Nephron (organoid): ENCODE results near the gene CDH4.

Source experiments
- H3K27ac Mint-ChIP-seq, 3 experiments: 2 replicates each; pipeline ENCODE4 v1.8.0; 2020; ENCODE audit warnings: mixed read lengths in 3 of 3, mild to moderate bottlenecking in 2 of 3, moderate library complexity in 1 of 3
- H3K27me3 Mint-ChIP-seq: 2 replicates; pipeline ENCODE4 v1.8.0; 2021; ENCODE audit warnings: low read depth, mild to moderate bottlenecking, moderate library complexity, mixed read lengths
- H3K36me3 Mint-ChIP-seq: 2 replicates; pipeline ENCODE4 v1.8.0; 2020; ENCODE audit warnings: low read depth, mixed read lengths
- H3K4me1 Mint-ChIP-seq: 2 replicates; pipeline ENCODE4 v1.8.0; 2020; ENCODE audit warnings: mixed read lengths
- H3K4me3 Mint-ChIP-seq, 3 experiments: 2 replicates each; pipeline ENCODE4 v1.8.0; 2020; ENCODE audit warnings: mild to moderate bottlenecking in 3 of 3, mixed read lengths in 3 of 3, moderate library complexity in 2 of 3
- H3K9me3 Mint-ChIP-seq: 2 replicates; pipeline ENCODE4 v1.8.0; 2020; ENCODE audit warnings: mixed read lengths
- CTCF ChIP-seq, 3 experiments: fragments of 200-600 bp; sonication (generic); IDR thresholded peaks; one replicate each; pipeline ENCODE4 v1.5.0; 2021; ENCODE audit warnings: antibody characterized with exemption in 3 of 3; ENCODE audit not compliant: unreplicated experiment in 3 of 3

The CDH4 gene

GRCh38 chr20:61523145-61523544, 271.1 kb downstream of the CDH4 start:
- H3K9me3 Mint-ChIP-seq: no peaks in the 10 kb centered on the region
- no peaks in the 10 kb centered on the region for H3K36me3 Mint-ChIP-seq
- H3K4me1 Mint-ChIP-seq: no peaks in the 10 kb centered on the region
- no peak overlapping the region for H3K27ac Mint-ChIP-seq
- peaks cover 33% of the 10 kb centered on the region for H3K27me3 Mint-ChIP-seq
- H3K4me3 Mint-ChIP-seq: no peak overlapping the region
- TF ChIP-seq CTCF (IDR thresholded peaks at IDR 0.05; ENCODE audit: unreplicated experiment in 3 of 3): no peak

GRCh38 chr20:61524951-61525666, 273.0 kb downstream of the CDH4 start:
- Mint-ChIP-seq H3K27me3 (peaks cover 26% of the 10 kb centered on the region), H3K4me1 (no peaks in the 10 kb centered on the region), H3K9me3 (no peaks in the 10 kb centered on the region), H3K4me3 (no peak overlapping the region), H3K27ac (no peak overlapping the region), H3K36me3 (no peaks in the 10 kb centered on the region)
- TF ChIP-seq CTCF (IDR thresholded peaks at IDR 0.05; ENCODE audit: unreplicated experiment in 3 of 3): no peak

GRCh38 chr20:61525781-61526431, 273.8 kb downstream of the CDH4 start:
- TF ChIP-seq CTCF (IDR thresholded peaks at IDR 0.05; ENCODE audit: unreplicated experiment in 3 of 3): no peak
- Mint-ChIP-seq H3K27ac (no peak overlapping the region), H3K4me3 (no peak overlapping the region), H3K27me3 (peaks cover 33% of the 10 kb centered on the region), H3K9me3 (no peaks in the 10 kb centered on the region), H3K4me1 (no peaks in the 10 kb centered on the region), H3K36me3 (no peaks in the 10 kb centered on the region)

- peaks cover 27% of the 10 kb centered on the region for H3K27me3 Mint-ChIP-seq
- H3K9me3 Mint-ChIP-seq: no peaks in the 10 kb centered on the region
- H3K27ac Mint-ChIP-seq: no peak overlapping the region
- H3K4me3 Mint-ChIP-seq: no peak overlapping the region
- H3K4me1 Mint-ChIP-seq: no peaks in the 10 kb centered on the region
- no peaks in the 10 kb centered on the region for H3K36me3 Mint-ChIP-seq
- TF ChIP-seq CTCF (IDR thresholded peaks at IDR 0.05; ENCODE audit: unreplicated experiment in 3 of 3): no peak
Measured at GRCh38 chr20:61526907-61527306, 274.8 kb downstream of the CDH4 start.

GRCh38 chr20:61527626-61528025, 275.6 kb downstream of the CDH4 start:
- Mint-ChIP-seq H3K4me3 (no peak overlapping the region), H3K9me3 (no peaks in the 10 kb centered on the region), H3K27me3 (peaks cover 27% of the 10 kb centered on the region), H3K36me3 (no peaks in the 10 kb centered on the region), H3K27ac (no peak overlapping the region), H3K4me1 (no peaks in the 10 kb centered on the region)
- TF ChIP-seq CTCF (IDR thresholded peaks at IDR 0.05; ENCODE audit: unreplicated experiment in 3 of 3): no peak

GRCh38 chr20:61528591-61528990, 276.5 kb downstream of the CDH4 start:
- Mint-ChIP-seq H3K27me3 (peaks cover 22% of the 10 kb centered on the region), H3K9me3 (no peaks in the 10 kb centered on the region), H3K4me3 (no peak overlapping the region), H3K27ac (no peak overlapping the region), H3K36me3 (no peaks in the 10 kb centered on the region), H3K4me1 (no peaks in the 10 kb centered on the region)
- TF ChIP-seq CTCF (IDR thresholded peaks at IDR 0.05; ENCODE audit: unreplicated experiment in 3 of 3): no peak
